D721Med (cell line): ENCODE data around the gene CENPC.

Experiments
- DNase-seq: peaks from one replicate; pipeline ENCODE4 v3.0.0; 2011; ENCODE audit warnings: low spot score; ENCODE audit not compliant: insufficient read length
- FAIRE-seq: peaks from 2 replicates; lab custom pipeline; 2011; peaks lifted over from hg19 to GRCh38; lab: Jason Lieb, UNC
- CTCF ChIP-seq: IDR thresholded peaks from 2 replicates; pipeline ENCODE4 v1.5.1; 2012; ENCODE audit warnings: mild to moderate bottlenecking, control low read depth; ENCODE audit not compliant: insufficient read depth; ENCODE audit errors: missing control alignments

The CENPC gene

GRCh38 chr4:67550857-67551256, 5.6 kb upstream of the CENPC start:
- DNase-seq (no peak), FAIRE-seq (no peak)
- TF ChIP-seq CTCF: no peak

- DNase-seq (no peak), FAIRE-seq (no peak)
- no peak for TF ChIP-seq CTCF
Observed at GRCh38 chr4:67550451-67550850, 5.1 kb upstream of the CENPC start.

- peak; percentile 67 for TF ChIP-seq CTCF
- FAIRE-seq (peak; percentile 66), DNase-seq (no peak)
Observed at GRCh38 chr4:67549123-67549522, 3.8 kb upstream of the CENPC start.

- DNase-seq: no peak
- TF ChIP-seq CTCF: no peak
- FAIRE-seq: no peak
Observed at GRCh38 chr4:67546971-67547370, 1.7 kb upstream of the CENPC start.

GRCh38 chr4:67546004-67546356, 677 bp upstream of the CENPC start:
- TF ChIP-seq CTCF: no peak
- FAIRE-seq: no peak
- DNase-seq: no peak

GRCh38 chr4:67542076-67542475, 3.2 kb downstream of the CENPC start:
- FAIRE-seq: no peak
- no peak for DNase-seq
- TF ChIP-seq CTCF: no peak

- no peak for DNase-seq
- TF ChIP-seq CTCF: no peak
- peak; percentile 35 for FAIRE-seq
Observed at GRCh38 chr4:67539830-67540229, 5.5 kb downstream of the CENPC start.
